AG20443 (cell line): ENCODE results near the gene SPACA7.

Experiments
- DNase-seq: peaks from one replicate; pipeline ENCODE4 v3.0.0; 2012; ENCODE audit warnings: low spot score, mixed read lengths

The SPACA7 gene

GRCh38 chr13:112376050-112376681 lies at the start of gene SPACA7:
Gene SPACA7, plus strand, starts transcription at chr13:112376355. Its CDS starts 31 bp downstream, at chr13:112376386.
- no peak for DNase-seq

GRCh38 chr13:112326821-112327370 lies 49.3 kb upstream of the SPACA7 start:
- no peak for DNase-seq

- DNase-seq, result no peak
Measured at GRCh38 chr13:112328936-112329335, 47.2 kb upstream of the SPACA7 start.

GRCh38 chr13:112329376-112329775 lies 46.8 kb upstream of the SPACA7 start:
- DNase-seq, result no peak

DNA sequence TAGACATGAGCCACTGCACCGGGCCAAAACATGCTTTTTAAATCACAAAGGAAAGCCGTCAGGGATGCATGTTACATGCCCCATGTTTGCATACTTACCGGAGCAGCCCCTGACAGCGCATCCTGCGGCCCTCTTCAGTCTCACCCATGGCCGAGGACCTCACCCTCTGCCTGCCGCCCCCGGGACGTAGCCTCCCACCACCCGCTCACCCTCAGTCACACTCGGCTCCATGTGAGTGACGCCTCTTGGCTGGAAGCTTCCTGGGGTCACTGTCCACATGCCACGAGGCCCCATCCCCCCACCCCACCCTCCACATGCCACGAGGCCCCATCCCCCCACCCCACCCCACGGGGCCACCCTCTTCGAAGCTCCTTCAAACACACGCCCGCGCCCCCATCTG lies 46.1 kb upstream of the SPACA7 start:
- no peak for DNase-seq

DNA sequence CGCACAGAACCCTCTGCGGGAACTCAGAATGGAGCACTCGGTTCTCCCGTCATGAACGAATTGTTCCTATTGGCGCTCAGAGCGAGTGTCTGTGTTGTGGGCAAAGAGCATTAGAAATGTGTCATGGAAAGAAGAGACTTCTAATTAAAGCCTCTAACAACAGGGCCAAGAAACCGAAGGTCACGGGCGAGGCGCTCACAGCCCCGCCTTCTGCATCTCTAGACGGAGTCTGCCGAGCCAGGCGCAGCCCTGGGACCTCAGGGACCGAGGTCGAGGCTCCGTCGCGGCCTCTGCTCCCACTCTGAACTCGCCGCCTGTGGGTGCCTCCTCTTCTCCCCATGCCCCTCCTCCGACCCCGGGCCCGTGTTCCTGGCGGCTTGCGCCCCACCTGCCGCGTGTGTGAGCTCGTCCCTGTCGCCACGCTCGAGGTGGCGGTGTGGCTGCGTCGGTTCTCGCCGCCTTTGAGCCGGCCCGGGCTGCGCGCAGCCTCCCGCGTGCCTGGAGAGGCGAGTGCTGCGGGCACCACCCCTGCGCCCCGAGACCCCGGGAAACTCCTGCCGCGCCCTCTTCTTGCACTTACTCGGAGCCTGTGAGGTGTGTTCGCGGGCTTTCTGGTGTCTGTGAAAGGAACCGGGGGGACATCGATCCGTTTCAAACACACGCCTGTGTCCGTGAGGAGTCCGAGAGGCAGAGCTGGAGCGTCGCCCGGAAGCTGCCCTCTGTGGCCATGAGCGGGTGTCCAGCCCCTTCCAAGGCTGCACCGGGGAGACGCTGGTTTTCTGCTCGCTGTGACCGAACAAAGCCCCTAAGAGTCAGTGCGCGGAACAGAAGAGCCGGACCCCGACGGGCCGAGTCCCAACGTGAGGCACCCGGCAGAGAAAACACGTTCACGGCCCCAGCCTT lies 45.4 kb upstream of the SPACA7 start:
- DNase-seq, result no peak

GRCh38 chr13:112331675-112332074 lies 44.5 kb upstream of the SPACA7 start:
- no peak for DNase-seq

DNA sequence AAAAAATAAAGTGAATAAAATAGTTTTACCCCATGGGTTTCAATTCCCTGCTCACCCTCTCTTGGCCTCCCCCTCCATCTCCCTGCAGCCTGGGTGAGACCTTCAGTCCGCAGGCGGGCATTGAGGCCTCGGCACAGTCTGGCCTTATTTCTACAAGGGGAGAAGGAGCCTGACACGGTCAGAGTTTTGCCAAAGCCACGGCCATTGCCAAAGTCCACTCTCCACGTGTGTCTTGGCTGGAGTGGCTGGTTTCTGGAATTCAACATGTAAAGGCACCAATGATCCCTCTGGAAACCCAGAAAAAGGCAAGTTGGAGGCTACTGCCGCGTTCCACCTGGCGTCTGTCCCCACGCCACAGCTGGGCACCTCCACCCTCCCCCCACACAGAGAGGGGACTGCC lies 43.4 kb upstream of the SPACA7 start:
- DNase-seq, result no peak

- no peak for DNase-seq
Measured at GRCh38 chr13:112333756-112334543, 42.2 kb upstream of the SPACA7 start.

GRCh38 chr13:112335135-112335534 lies 41.0 kb upstream of the SPACA7 start:
- DNase-seq, result no peak

DNA sequence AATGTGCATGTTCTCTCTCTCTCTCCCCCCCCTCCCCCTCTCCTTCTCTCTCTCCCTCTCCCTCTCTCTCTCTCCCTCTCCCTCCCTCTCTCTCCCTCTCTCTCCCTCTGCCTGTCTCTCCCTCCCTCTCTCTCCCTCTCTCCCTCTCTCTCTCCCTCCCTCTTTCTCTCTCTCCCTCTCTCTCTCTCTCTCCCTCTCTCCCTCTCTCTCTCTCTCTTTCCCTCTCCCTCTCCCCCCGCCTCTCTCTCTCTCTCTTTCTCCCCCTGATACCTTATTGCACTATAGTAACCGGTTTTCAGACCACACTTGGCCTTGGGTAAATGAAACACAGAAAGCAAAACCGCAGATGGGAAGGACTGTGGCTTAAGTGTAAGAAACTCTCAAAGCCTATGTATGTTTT lies 34.7 kb upstream of the SPACA7 start:
- no peak for DNase-seq

- no peak for DNase-seq
Measured at GRCh38 chr13:112341976-112342735, 34.0 kb upstream of the SPACA7 start.

DNA sequence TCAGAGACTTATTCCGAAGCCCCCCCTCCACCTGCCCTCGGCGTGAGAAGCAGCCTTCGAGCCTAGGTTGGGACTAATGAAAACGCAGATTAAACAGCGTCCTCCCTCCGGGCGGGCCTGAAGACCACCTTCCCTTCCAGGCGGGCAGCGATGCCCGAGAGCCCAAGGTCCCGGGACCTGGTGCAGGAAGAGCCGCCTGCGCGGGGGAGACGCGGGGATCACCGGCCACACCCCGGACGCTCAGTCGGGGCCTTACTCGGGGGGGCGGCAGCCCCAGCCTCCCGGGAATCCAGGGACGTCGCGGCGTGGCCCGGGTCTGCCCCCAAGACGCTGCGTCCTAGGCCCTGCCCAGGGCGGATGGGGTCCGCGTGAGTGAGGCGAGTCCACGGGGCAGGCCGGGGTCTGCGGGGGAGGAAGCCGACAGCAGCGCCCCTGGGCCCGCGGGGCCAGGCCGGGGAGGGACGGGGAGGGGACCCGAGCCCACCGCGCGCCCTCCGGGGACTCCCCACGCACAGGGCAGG lies 33.3 kb upstream of the SPACA7 start:
- DNase-seq, result no peak

- DNase-seq, result no peak
Measured at GRCh38 chr13:112343591-112343990, 32.6 kb upstream of the SPACA7 start.

DNA sequence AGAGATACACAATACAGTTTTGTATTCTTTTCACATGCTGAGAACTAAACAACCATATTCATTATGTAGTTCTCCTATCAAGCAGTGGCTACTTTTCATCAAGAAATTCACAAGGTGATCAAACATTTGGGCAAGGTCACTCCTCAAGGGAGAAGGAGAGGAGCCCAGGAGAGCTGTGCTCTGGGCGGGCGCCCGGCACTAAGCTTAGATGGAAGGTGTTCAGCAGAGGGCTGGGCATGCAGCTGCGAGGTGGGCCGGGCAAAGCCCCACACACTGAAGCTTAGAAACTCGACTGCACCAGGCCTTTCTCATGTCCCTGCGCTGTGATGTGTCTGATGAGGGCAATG lies 30.4 kb upstream of the SPACA7 start:
- DNase-seq, result no peak

- no peak for DNase-seq
Measured at GRCh38 chr13:112346173-112346898, 29.8 kb upstream of the SPACA7 start.

DNA sequence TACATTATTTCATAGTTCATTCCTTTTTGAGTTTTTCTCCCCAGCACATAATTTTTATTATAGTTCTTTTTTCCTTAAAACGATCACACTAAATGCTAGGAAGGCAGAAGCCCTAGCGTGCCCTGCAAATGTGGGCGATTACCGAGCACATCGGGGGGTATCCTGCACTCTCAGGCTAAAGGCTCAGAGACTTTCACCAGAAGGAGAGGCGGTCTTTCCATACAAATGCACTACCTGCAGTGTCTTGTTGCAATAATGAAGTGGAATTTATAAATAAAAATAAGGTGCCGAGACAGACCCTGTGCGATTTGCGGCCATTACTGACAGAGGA lies 29.3 kb upstream of the SPACA7 start:
- no peak for DNase-seq

GRCh38 chr13:112347986-112348385 lies 28.2 kb upstream of the SPACA7 start:
- no peak for DNase-seq

GRCh38 chr13:112348642-112349345 lies 27.4 kb upstream of the SPACA7 start:
- no peak for DNase-seq

DNA sequence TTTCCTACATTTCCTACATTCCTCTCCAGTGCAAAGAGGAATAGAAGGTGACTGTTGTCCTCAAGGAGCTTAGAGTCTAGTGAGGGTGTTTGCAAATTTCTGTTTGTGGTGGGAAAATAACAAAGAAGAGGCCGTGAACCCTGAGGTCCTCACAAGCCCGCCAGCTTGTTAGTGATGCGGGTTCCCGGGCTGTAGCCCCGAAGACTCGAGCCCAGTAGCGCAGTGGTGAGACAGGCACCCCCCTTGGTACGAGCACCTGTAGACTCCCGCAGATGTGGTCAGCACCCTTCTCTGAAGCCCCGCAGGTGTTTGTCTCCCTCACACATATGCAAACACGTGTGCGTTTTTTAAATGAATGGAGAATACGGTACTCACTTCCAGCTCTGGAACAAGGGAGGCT lies 26.5 kb upstream of the SPACA7 start:
- DNase-seq, result no peak
